Chondrocyte (in vitro differentiated cells): ENCODE measurements around the gene ZNF367. TPM values are rescaled to one million over a fixed set of nuclear protein-coding genes. Genes with fewer than 3 reads are reported as not detected.

Experiments
- DNase-seq: peaks from one replicate; pipeline ENCODE4 v3.0.0; 2021; ENCODE audit warnings: mixed read lengths, low spot score
- H3K27ac Mint-ChIP-seq: one replicate; pipeline ENCODE4 v1.8.0; 2021; ENCODE audit warnings: mild to moderate bottlenecking, moderate library complexity, mixed read lengths; ENCODE audit not compliant: unreplicated experiment
- H3K27me3 Mint-ChIP-seq: 2 replicates; pipeline ENCODE4 v1.8.0; 2021; ENCODE audit warnings: low read depth, mixed read lengths
- H3K36me3 Mint-ChIP-seq: 2 replicates; pipeline ENCODE4 v1.8.0; 2021; ENCODE audit warnings: low read depth, mixed read lengths
- H3K4me1 Mint-ChIP-seq: 2 replicates; pipeline ENCODE4 v1.8.0; 2021; ENCODE audit warnings: low read depth, mild to moderate bottlenecking, mixed read lengths
- H3K4me3 Mint-ChIP-seq: one replicate; pipeline ENCODE4 v1.8.0; 2021; ENCODE audit warnings: mild to moderate bottlenecking, moderate library complexity, mixed read lengths; ENCODE audit not compliant: unreplicated experiment
- H3K9me3 Mint-ChIP-seq: 2 replicates; pipeline ENCODE4 v1.8.0; 2021; ENCODE audit warnings: low read depth, mixed read lengths
- CTCF ChIP-seq: fragments of 200-600 bp; sonication (generic); IDR thresholded peaks from 2 replicates; pipeline ENCODE4 v1.5.0; 2021; ENCODE audit warnings: antibody characterized with exemption, mild to moderate bottlenecking, moderate library complexity
- total RNA-seq: library from RNA; stranded (reverse); gene quantifications from 3 replicates; pipeline ENCODE4 v1.2.1, GENCODE V29; 2021

ZNF367 gene
- total RNA-seq, 1 donor from 2014 or later: 1.7 TPM

GRCh38 chr9:96447406-96447805, 29.2 kb upstream of the ZNF367 start:
- no peaks in the 10 kb centered on the region for H3K27me3 Mint-ChIP-seq
- no peak for DNase-seq
- H3K4me3 Mint-ChIP-seq: no peak overlapping the region
- H3K27ac Mint-ChIP-seq: no peak overlapping the region
- TF ChIP-seq CTCF: no peak
- no peaks in the 10 kb centered on the region for H3K36me3 Mint-ChIP-seq
- H3K9me3 Mint-ChIP-seq: no peaks in the 10 kb centered on the region
- peaks cover 18% of the 10 kb centered on the region for H3K4me1 Mint-ChIP-seq

GRCh38 chr9:96442491-96442890, 24.3 kb upstream of the ZNF367 start:
- Mint-ChIP-seq H3K27ac (no peak overlapping the region), H3K4me1 (no peaks in the 10 kb centered on the region), H3K4me3 (no peak overlapping the region)

GRCh38 chr9:96441798-96442445, 23.8 kb upstream of the ZNF367 start:
- no peaks in the 10 kb centered on the region for H3K27me3 Mint-ChIP-seq
- no peak for DNase-seq
- TF ChIP-seq CTCF: peak; percentile 65
- H3K4me3 Mint-ChIP-seq: no peak overlapping the region
- H3K9me3 Mint-ChIP-seq: no peaks in the 10 kb centered on the region
- no peak overlapping the region for H3K27ac Mint-ChIP-seq
- H3K4me1 Mint-ChIP-seq: no peaks in the 10 kb centered on the region
- no peaks in the 10 kb centered on the region for H3K36me3 Mint-ChIP-seq

More at GRCh38 chr9:96442491-96442890, 24.3 kb upstream of the ZNF367 start:
- no peaks in the 10 kb centered on the region for H3K27me3 Mint-ChIP-seq
- DNase-seq: no peak
- no peak for TF ChIP-seq CTCF
- no peaks in the 10 kb centered on the region for H3K36me3 Mint-ChIP-seq
- H3K9me3 Mint-ChIP-seq: no peaks in the 10 kb centered on the region

- no peaks in the 10 kb centered on the region for H3K27me3 Mint-ChIP-seq
- DNase-seq: no peak
- H3K27ac Mint-ChIP-seq: no peak overlapping the region
- no peaks in the 10 kb centered on the region for H3K9me3 Mint-ChIP-seq
- H3K4me1 Mint-ChIP-seq: no peaks in the 10 kb centered on the region
- H3K36me3 Mint-ChIP-seq: no peaks in the 10 kb centered on the region
- H3K4me3 Mint-ChIP-seq: no peak overlapping the region
- no peak for TF ChIP-seq CTCF
Observed at GRCh38 chr9:96440671-96441199, 22.6 kb upstream of the ZNF367 start.

GRCh38 chr9:96437454-96437853, 19.3 kb upstream of the ZNF367 start:
- Mint-ChIP-seq H3K27ac (no peak overlapping the region), H3K4me3 (no peak overlapping the region), H3K27me3 (no peaks in the 10 kb centered on the region), H3K9me3 (peaks cover 3% of the 10 kb centered on the region), H3K4me1 (no peaks in the 10 kb centered on the region), H3K36me3 (peaks cover 2% of the 10 kb centered on the region)
- no peak for TF ChIP-seq CTCF
- no peak for DNase-seq
